Measurements from ENCODE around the gene ATP2B2. TPM values are rescaled to one million over a fixed set of nuclear protein-coding genes. Genes with fewer than 3 reads are reported as not detected.

The ATP2B2 gene
- total RNA-seq, 6 experiments from 2014 or later, result 25.9 to 45.1 (median 35.1) TPM

DNA sequence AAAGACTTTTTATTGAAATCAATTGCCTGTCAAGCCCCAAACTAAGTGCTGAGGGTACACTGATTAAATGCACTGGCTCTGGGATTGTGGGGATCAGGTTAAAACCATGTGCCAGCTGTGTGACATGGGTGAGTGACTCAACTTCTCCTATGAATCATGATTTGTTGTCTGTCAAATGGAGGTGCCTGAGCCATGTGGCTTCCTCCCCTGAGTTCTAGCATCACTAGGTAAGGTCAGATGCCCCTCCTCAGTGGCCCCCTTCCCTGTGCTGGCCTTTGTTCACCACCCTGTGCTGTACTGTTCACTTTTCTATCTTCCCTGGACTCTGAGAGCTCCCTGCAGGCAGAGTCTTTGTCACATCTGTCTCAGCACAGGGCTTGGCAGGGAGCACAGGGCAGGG is 43.6 kb upstream of the ATP2B2 start:
- Histone ChIP-seq H3K27me3 (no peaks in the 10 kb centered on the region), H3K4me3 (no peak overlapping the region), H3K36me3 (no peaks in the 10 kb centered on the region), H3K4me1 (no peaks in the 10 kb centered on the region), H3K9me3 (no peaks in the 10 kb centered on the region), H3K27ac (no peak overlapping the region)
- intact Hi-C loops (cut with DNase I), result no loop called here
- DNase-seq (peak in 1 of 3 donors; percentile 5), ATAC-seq (no peak)
- no peak for TF ChIP-seq POLR2A (IDR thresholded peaks at IDR 0.05)
- TF ChIP-seq CTCF (IDR thresholded peaks at IDR 0.05), result no peak

- DNase-seq (peak in 1 of 3 donors; percentile 16), ATAC-seq (no peak)
- H3K36me3 ChIP-seq, result no peaks in the 10 kb centered on the region
- intact Hi-C loops (cut with DNase I), result no loop called here
- H3K27ac ChIP-seq, result no peak overlapping the region
- no peaks in the 10 kb centered on the region for H3K4me1 ChIP-seq
- TF ChIP-seq CTCF (IDR thresholded peaks at IDR 0.05) (no peak), POLR2A (IDR thresholded peaks at IDR 0.05) (no peak)
- no peaks in the 10 kb centered on the region for H3K27me3 ChIP-seq
- no peak overlapping the region for H3K4me3 ChIP-seq
- WGBS (ENCODE audit: insufficient coverage, low coverage, low lambda C conversion rate, missing lambda C conversion rate), result 61% methylated on average over 5 of the region's 6 CpGs
- H3K9me3 ChIP-seq, result no peaks in the 10 kb centered on the region
Observed at GRCh38 chr3:10547841-10548783, 42.7 kb upstream of the ATP2B2 start.

DNA sequence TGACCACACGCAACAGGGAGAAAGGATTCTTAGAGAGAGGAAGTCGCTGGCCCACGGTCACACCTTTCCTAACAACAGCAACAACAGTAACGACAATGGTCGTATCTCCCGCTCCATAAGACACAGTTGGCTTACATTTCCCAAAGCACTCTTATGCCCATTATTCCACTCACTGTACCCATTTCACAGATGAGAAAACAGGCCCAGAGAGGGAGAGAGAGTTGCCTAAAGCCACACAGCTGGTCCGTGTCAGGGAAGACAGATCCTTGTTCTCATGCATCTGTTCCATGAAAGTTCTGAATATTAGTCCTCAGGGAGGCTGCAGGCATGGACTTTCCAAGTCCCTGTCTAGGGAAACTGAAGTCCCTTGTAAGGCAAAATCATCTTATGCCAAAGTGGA is 42.0 kb upstream of the ATP2B2 start:
- 90% methylated on average over 6 of the region's 7 CpGs for whole genome bisulfite sequencing (ENCODE audit: insufficient coverage, low coverage, low lambda C conversion rate, missing lambda C conversion rate)
- intact Hi-C loops (cut with DNase I), result no loop called here
- Histone ChIP-seq H3K27ac (no peak overlapping the region), H3K36me3 (no peaks in the 10 kb centered on the region), H3K4me3 (no peak overlapping the region), H3K27me3 (no peaks in the 10 kb centered on the region), H3K4me1 (no peaks in the 10 kb centered on the region), H3K9me3 (no peaks in the 10 kb centered on the region)
- ATAC-seq (no peak), DNase-seq (no peak)
- TF ChIP-seq CTCF (IDR thresholded peaks at IDR 0.05) (no peak), POLR2A (IDR thresholded peaks at IDR 0.05) (no peak)

- H3K27me3 ChIP-seq, result no peaks in the 10 kb centered on the region
- TF ChIP-seq CTCF (IDR thresholded peaks at IDR 0.05) (no peak), POLR2A (IDR thresholded peaks at IDR 0.05) (no peak)
- DNase-seq, result peak in 1 of 3 donors; percentile 21
- H3K9me3 ChIP-seq, result no peaks in the 10 kb centered on the region
- no peaks in the 10 kb centered on the region for H3K36me3 ChIP-seq
- ATAC-seq, result no peak
- no peak overlapping the region for H3K27ac ChIP-seq
- no peak overlapping the region for H3K4me3 ChIP-seq
- intact Hi-C loops (cut with DNase I), result no loop called here
- H3K4me1 ChIP-seq, result no peaks in the 10 kb centered on the region
- 75% methylated on average over 5 of the region's 14 CpGs for WGBS (ENCODE audit: insufficient coverage, low coverage, low lambda C conversion rate, missing lambda C conversion rate)
Observed at GRCh38 chr3:10546820-10547263, 41.5 kb upstream of the ATP2B2 start.

All from right lobe of liver (tissue), 6 donors.